OCI-LY1 (cell line): ENCODE measurements around the gene EEPD1.

Experiments
- H2AFZ ChIP-seq: fragments of 200-600 bp; sonication (generic), shearing (Covaris generic); 2 replicates; pipeline ENCODE4 v1.6.0; 2014; ENCODE audit warnings: antibody characterized with exemption, mild to moderate bottlenecking, low read length
- H3F3A ChIP-seq: fragments of 200-600 bp; sonication (generic), shearing (Covaris generic); 2 replicates; pipeline ENCODE4 v1.6.0; 2014; ENCODE audit warnings: mild to moderate bottlenecking, antibody characterized with exemption, low read length, moderate library complexity; ENCODE audit not compliant: insufficient read depth
- H3K27ac ChIP-seq: fragments of 200-600 bp; sonication (generic); 2 replicates; pipeline ENCODE4 v1.5.1; 2014; ENCODE audit warnings: low read length, mixed run types, mild to moderate bottlenecking, low read depth; ENCODE audit not compliant: poor library complexity, severe bottlenecking
- H3K27me3 ChIP-seq: fragments of 200-600 bp; sonication (generic); 2 replicates; pipeline ENCODE4 v1.6.0; 2014; ENCODE audit warnings: antibody characterized with exemption, mild to moderate bottlenecking, low read length, moderate library complexity; ENCODE audit not compliant: insufficient read depth
- H3K36me3 ChIP-seq: fragments of 200-600 bp; sonication (generic); 2 replicates; pipeline ENCODE4 v1.6.1; 2014; ENCODE audit warnings: mild to moderate bottlenecking, antibody characterized with exemption, low read length, moderate library complexity, mixed read lengths; ENCODE audit not compliant: insufficient read depth
- H3K4me1 ChIP-seq: fragments of 200-600 bp; sonication (generic); 2 replicates; pipeline ENCODE4 v1.5.1; 2014; ENCODE audit warnings: mild to moderate bottlenecking, low read length, moderate library complexity; ENCODE audit not compliant: insufficient read depth, severe bottlenecking
- H3K4me2 ChIP-seq: fragments of 200-600 bp; sonication (generic), shearing (Covaris generic); 2 replicates; pipeline ENCODE4 v1.6.1; 2014; ENCODE audit warnings: low read length
- H3K4me3 ChIP-seq: fragments of 200-600 bp; sonication (generic); 2 replicates; pipeline ENCODE4 v1.5.1; 2014; ENCODE audit warnings: low read length, low read depth, mild to moderate bottlenecking, mixed read lengths; ENCODE audit not compliant: poor library complexity, severe bottlenecking
- H3K79me2 ChIP-seq: fragments of 200-600 bp; shearing (Covaris generic); 2 replicates; pipeline ENCODE4 v1.6.1; 2016; ENCODE audit warnings: mixed run types, low read length, mixed read lengths; ENCODE audit not compliant: insufficient read depth
- H3K9ac ChIP-seq: fragments of 200-600 bp; sonication (generic), shearing (Covaris generic); 2 replicates; pipeline ENCODE4 v1.6.1; 2014; ENCODE audit warnings: mild to moderate bottlenecking, low read length, mixed read lengths
- H3K9me2 ChIP-seq: fragments of 200-600 bp; sonication (generic), shearing (Covaris generic); 2 replicates; pipeline ENCODE4 v1.6.1; 2014; ENCODE audit warnings: low read depth, mild to moderate bottlenecking, low read length, mixed read lengths
- H3K9me3 ChIP-seq: fragments of 200-600 bp; shearing (Covaris generic); 2 replicates; pipeline ENCODE4 v1.6.1; 2014; ENCODE audit warnings: low read length, mixed read lengths
- H4K20me1 ChIP-seq: fragments of 200-600 bp; sonication (generic), shearing (Covaris generic); 2 replicates; pipeline ENCODE4 v1.6.0; 2016; ENCODE audit warnings: mild to moderate bottlenecking, low read length; ENCODE audit not compliant: insufficient read depth
- EZH2 ChIP-seq: fragments of 200-600 bp; sonication (generic), shearing (Covaris generic); IDR thresholded peaks from 2 replicates; pipeline ENCODE4 v1.8.0; 2017; ENCODE audit warnings: borderline replicate concordance, mixed run types, mild to moderate bottlenecking, antibody characterized with exemption, low read length, moderate library complexity, mixed read lengths
- TF ChIP-seq, protein P1 (sequence below): fragments of 200-600 bp; sonication (generic), shearing (Covaris generic); IDR thresholded peaks from 2 replicates; pipeline ENCODE4 v1.5.1; 2017; ENCODE audit warnings: mild to moderate bottlenecking, antibody characterized with exemption, low read length, moderate library complexity, mixed read lengths

The EEPD1 gene

GRCh38 chr7:36188266-36188665 is 35.2 kb downstream of the EEPD1 start:
- peak overlapping the region; percentile 96 for H3K27ac ChIP-seq
- H4K20me1 ChIP-seq: no peaks in the 10 kb centered on the region
- H3K4me2 ChIP-seq: no peak overlapping the region; the same call in 1 of the 2 replicates
- TF ChIP-seq, protein P1, sequence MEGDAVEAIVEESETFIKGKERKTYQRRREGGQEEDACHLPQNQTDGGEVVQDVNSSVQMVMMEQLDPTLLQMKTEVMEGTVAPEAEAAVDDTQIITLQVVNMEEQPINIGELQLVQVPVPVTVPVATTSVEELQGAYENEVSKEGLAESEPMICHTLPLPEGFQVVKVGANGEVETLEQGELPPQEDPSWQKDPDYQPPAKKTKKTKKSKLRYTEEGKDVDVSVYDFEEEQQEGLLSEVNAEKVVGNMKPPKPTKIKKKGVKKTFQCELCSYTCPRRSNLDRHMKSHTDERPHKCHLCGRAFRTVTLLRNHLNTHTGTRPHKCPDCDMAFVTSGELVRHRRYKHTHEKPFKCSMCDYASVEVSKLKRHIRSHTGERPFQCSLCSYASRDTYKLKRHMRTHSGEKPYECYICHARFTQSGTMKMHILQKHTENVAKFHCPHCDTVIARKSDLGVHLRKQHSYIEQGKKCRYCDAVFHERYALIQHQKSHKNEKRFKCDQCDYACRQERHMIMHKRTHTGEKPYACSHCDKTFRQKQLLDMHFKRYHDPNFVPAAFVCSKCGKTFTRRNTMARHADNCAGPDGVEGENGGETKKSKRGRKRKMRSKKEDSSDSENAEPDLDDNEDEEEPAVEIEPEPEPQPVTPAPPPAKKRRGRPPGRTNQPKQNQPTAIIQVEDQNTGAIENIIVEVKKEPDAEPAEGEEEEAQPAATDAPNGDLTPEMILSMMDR: no peak
- TF ChIP-seq EZH2: no peak
- H3K9ac ChIP-seq: no peak overlapping the region
- H3K9me2 ChIP-seq: no peaks in the 10 kb centered on the region
- no peak overlapping the region for H2AFZ ChIP-seq
- no peaks in the 10 kb centered on the region for H3F3A ChIP-seq
- no peaks in the 10 kb centered on the region for H3K9me3 ChIP-seq
- no peaks in the 10 kb centered on the region for H3K27me3 ChIP-seq
- H3K79me2 ChIP-seq: no peaks in the 10 kb centered on the region
- H3K4me1 ChIP-seq: peaks cover 98% of the 10 kb centered on the region
- H3K4me3 ChIP-seq: no peak overlapping the region
- H3K36me3 ChIP-seq: no peaks in the 10 kb centered on the region

- no peaks in the 10 kb centered on the region for H3F3A ChIP-seq
- H3K4me2 ChIP-seq: no peak overlapping the region
- peak overlapping the region; percentile 96 for H3K27ac ChIP-seq
- H3K9me2 ChIP-seq: no peaks in the 10 kb centered on the region
- H3K4me1 ChIP-seq: peaks cover 98% of the 10 kb centered on the region
- H3K9me3 ChIP-seq: no peaks in the 10 kb centered on the region
- no peaks in the 10 kb centered on the region for H3K27me3 ChIP-seq
- H3K79me2 ChIP-seq: no peaks in the 10 kb centered on the region
- no peak overlapping the region for H3K4me3 ChIP-seq
- H4K20me1 ChIP-seq: no peaks in the 10 kb centered on the region
- no peak overlapping the region; the same call in 1 of the 2 replicates for H3K9ac ChIP-seq
- no peak overlapping the region for H2AFZ ChIP-seq
- H3K36me3 ChIP-seq: no peaks in the 10 kb centered on the region
- no peak for TF ChIP-seq EZH2
- TF ChIP-seq, protein P1: no peak
Measured at GRCh38 chr7:36188906-36189305, 35.9 kb downstream of the EEPD1 start.

- H3F3A ChIP-seq: no peaks in the 10 kb centered on the region
- peak overlapping the region; percentile 59; the same call in 1 of the 2 replicates for H3K9ac ChIP-seq
- peak overlapping the region; percentile 48; the same call in 1 of the 2 replicates for H3K4me2 ChIP-seq
- H3K9me2 ChIP-seq: no peaks in the 10 kb centered on the region
- H3K79me2 ChIP-seq: no peaks in the 10 kb centered on the region
- H2AFZ ChIP-seq: no peak overlapping the region
- H3K36me3 ChIP-seq: no peaks in the 10 kb centered on the region
- no peak for TF ChIP-seq EZH2
- TF ChIP-seq, protein P1: no peak
- H3K9me3 ChIP-seq: no peaks in the 10 kb centered on the region
- H3K4me3 ChIP-seq: peak overlapping the region; percentile 5
- no peaks in the 10 kb centered on the region for H3K27me3 ChIP-seq
- peaks cover 82% of the 10 kb centered on the region for H3K4me1 ChIP-seq
- no peaks in the 10 kb centered on the region for H4K20me1 ChIP-seq
- H3K27ac ChIP-seq: peak overlapping the region; percentile 96
Measured at GRCh38 chr7:36190447-36191291, 37.6 kb downstream of the EEPD1 start.
